ENCODE data around the gene SLCO2B1.

Gene SLCO2B1

GRCh38 chr11:75195167-75195962 lies 44.5 kb downstream of the SLCO2B1 start:
- DNase-seq, result peak; percentile 42

- no peak for DNase-seq
Observed at GRCh38 chr11:75196426-75196825, 45.5 kb downstream of the SLCO2B1 start.

GRCh38 chr11:75197512-75198277 lies 46.8 kb downstream of the SLCO2B1 start:
- DNase-seq, result no peak

- no peak for DNase-seq
Observed at GRCh38 chr11:75198278-75198973, 47.5 kb downstream of the SLCO2B1 start.

- DNase-seq, result no peak
Observed at GRCh38 chr11:75199412-75199955, 48.6 kb downstream of the SLCO2B1 start.

GRCh38 chr11:75200051-75200450 lies 49.1 kb downstream of the SLCO2B1 start:
- no peak for DNase-seq

GRCh38 chr11:75200531-75200930 lies 49.6 kb downstream of the SLCO2B1 start:
- DNase-seq, result no peak

GRCh38 chr11:75201771-75202170 lies 50.9 kb downstream of the SLCO2B1 start:
- DNase-seq, result no peak

- DNase-seq, result no peak
Observed at GRCh38 chr11:75202195-75202594, 51.3 kb downstream of the SLCO2B1 start.

- DNase-seq, result no peak
Observed at GRCh38 chr11:75203138-75203537, 52.2 kb downstream of the SLCO2B1 start.

GRCh38 chr11:75203641-75204011 lies 52.7 kb downstream of the SLCO2B1 start:
- no peak for DNase-seq

- DNase-seq, result no peak
Observed at GRCh38 chr11:75204012-75204674, 53.2 kb downstream of the SLCO2B1 start.

GRCh38 chr11:75204685-75205563 lies 54.0 kb downstream of the SLCO2B1 start:
- DNase-seq, result peak; percentile 86

- no peak for DNase-seq
Observed at GRCh38 chr11:75205564-75206020, 54.7 kb downstream of the SLCO2B1 start.

GRCh38 chr11:75208446-75208845 lies 57.5 kb downstream of the SLCO2B1 start:
- no peak for DNase-seq

- DNase-seq, result no peak
Observed at GRCh38 chr11:75212411-75212810, 61.5 kb downstream of the SLCO2B1 start.

GRCh38 chr11:75214411-75214821 lies 63.5 kb downstream of the SLCO2B1 start:
- DNase-seq, result peak; percentile 88

- DNase-seq, result no peak
Observed at GRCh38 chr11:75214843-75215242, 63.9 kb downstream of the SLCO2B1 start.

- DNase-seq, result no peak
Observed at GRCh38 chr11:75219869-75220268, 69.0 kb downstream of the SLCO2B1 start.

- DNase-seq, result no peak
Observed at GRCh38 chr11:75223954-75224643, 73.2 kb downstream of the SLCO2B1 start.

- no peak for DNase-seq
Observed at GRCh38 chr11:75225794-75226193, 74.9 kb downstream of the SLCO2B1 start.
